ENCODE data around the gene RRAD.

RRAD gene

DNA sequence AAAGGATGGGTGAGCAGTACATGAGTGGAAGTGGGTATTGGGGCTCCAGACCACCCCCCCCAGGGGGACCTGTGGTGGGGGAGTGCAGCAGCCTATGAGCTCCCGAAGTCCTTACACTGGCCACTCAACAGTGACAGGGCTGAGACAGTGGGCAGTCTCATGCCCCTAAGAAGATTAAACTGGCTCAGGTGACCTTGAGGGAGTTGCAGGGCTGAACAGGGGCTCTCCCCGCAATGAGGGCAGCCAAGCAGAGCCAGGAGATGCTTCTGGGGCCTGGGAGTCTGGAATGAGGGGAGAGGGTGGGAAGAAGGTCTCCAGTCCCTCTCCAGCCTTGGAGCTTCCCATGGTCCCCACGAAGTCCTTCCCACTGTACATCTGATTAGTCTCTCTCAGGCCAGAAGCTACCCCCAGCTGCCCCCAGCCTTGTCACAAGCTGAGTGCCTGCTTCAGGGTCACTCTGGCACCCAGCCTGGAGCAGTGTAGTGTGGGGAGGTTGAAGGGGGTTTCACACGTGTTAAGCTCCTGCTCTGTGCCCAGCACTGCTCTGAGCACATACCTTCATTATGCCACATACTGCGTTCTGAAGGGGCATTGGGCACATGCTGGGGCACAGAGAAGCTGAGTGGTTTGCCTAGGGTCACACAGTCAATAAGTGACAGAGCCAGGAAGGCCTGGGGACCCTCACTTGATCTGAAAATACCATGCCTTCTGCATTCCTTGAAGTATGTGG is 5.6 kb downstream of the RRAD start:
- no peak for DNase-seq (ENCODE audit: extremely low read depth, low read depth)

DNA sequence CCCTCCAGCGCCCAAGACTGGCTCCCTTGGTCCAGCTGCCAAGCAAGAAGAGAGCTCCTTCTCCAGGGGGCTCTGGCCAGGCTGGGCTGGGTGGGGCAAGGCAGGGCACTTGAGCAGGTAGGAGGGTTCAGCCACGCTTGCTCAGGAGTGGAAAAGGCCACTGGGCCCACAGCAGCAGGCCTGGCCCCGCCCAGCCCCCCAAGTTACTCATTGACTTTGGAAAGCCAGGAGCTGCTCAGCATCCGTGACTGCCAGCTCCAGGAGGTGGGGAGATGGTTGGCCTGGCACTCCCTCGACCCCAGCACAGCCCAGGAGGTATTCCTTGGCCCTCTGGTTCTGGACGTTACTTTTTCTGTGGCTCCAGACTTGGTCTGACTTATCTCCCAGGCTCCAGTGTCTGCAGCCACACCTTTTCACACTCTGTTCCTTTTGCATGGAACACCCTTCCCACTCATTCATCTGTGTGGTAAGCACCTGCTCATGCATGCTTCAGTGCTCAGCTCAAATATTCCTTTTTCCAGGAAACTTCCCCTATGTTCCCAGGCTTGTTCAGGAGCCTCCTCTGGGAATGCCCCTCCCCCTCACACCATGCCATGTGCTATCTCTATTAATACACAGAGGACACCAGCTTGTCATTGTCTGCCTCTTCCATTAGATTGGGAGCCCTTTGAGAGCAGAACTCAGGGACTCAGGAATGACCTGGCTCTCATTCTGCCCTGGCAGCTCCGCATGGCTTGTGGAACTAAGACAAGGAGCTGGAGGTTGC is 6.3 kb downstream of the RRAD start, which contains the start of gene CDH16:
Gene CDH16 (minus strand): TSS at position 83 of the 766 bp plus-strand sequence. CDS start 820 bp downstream, outside the sequence.
- no peak for DNase-seq (ENCODE audit: extremely low read depth, low read depth)
- TF ChIP-seq, protein P1, sequence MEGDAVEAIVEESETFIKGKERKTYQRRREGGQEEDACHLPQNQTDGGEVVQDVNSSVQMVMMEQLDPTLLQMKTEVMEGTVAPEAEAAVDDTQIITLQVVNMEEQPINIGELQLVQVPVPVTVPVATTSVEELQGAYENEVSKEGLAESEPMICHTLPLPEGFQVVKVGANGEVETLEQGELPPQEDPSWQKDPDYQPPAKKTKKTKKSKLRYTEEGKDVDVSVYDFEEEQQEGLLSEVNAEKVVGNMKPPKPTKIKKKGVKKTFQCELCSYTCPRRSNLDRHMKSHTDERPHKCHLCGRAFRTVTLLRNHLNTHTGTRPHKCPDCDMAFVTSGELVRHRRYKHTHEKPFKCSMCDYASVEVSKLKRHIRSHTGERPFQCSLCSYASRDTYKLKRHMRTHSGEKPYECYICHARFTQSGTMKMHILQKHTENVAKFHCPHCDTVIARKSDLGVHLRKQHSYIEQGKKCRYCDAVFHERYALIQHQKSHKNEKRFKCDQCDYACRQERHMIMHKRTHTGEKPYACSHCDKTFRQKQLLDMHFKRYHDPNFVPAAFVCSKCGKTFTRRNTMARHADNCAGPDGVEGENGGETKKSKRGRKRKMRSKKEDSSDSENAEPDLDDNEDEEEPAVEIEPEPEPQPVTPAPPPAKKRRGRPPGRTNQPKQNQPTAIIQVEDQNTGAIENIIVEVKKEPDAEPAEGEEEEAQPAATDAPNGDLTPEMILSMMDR (IDR thresholded peaks at IDR 0.05; ENCODE audit: low read depth, low read length, missing control alignments): no peak

More for the DNA sequence above, 5.6 kb downstream of the RRAD start:
- TF ChIP-seq, protein P1 (IDR thresholded peaks at IDR 0.05; ENCODE audit: low read depth, low read length, missing control alignments): no peak
- no peak overlapping the region for H3K4me3 ChIP-seq (replicated peaks; ENCODE audit: low read depth, low read length)

DNA sequence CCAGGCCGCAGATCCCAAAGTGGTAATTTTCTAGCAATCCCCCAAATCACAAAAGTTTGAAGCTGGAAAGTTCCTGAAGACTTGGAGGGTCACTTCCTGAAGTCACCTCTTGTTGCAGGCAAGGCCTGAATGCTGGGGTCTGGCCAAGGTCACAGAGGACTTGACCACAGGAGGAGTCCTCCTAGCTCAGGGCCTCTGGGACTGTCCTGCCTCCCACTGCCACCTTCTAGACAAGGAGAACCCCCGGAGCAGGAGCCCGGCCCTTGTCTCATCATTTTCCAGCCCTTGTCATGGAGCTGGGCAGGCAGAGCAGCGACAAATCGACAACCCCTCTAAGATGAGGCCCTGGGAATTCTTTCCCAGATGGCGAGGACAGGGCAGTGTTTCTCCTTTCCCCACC is 7.0 kb downstream of the RRAD start:
- no peak overlapping the region for H3K4me3 ChIP-seq (replicated peaks; ENCODE audit: low read depth, low read length)
- no peak for DNase-seq (ENCODE audit: extremely low read depth, low read depth)
- TF ChIP-seq, protein P1 (IDR thresholded peaks at IDR 0.05; ENCODE audit: low read depth, low read length, missing control alignments): no peak

More for the DNA sequence above, 6.3 kb downstream of the RRAD start, which contains the start of gene CDH16:
- no peak within 1 kb of the TSS for H3K4me3 ChIP-seq (replicated peaks; ENCODE audit: low read depth, low read length)

DNA sequence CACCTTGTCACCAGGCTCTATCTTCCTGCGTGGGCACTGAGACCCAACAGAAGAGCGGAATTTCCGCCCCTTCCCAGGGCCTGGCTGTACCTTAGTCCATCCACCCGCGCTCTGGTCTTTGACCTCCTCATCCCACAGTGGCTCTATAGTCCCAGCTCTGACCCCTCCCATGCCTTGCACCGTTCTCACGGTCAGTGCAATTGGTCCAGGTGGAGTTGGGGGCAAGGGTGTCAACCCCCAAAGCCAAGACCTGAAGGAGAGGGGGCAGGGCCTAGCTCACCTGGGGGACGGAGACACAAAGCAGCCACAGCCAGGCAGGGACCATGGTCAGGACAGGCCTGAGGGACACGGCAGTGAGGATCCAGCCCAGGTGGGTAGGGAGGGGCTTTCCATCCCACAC is 7.6 kb downstream of the RRAD start:
- H3K4me3 ChIP-seq (replicated peaks; ENCODE audit: low read depth, low read length): no peak overlapping the region
- TF ChIP-seq, protein P1 (IDR thresholded peaks at IDR 0.05; ENCODE audit: low read depth, low read length, missing control alignments): no peak
- no peak for DNase-seq (ENCODE audit: extremely low read depth, low read depth)

DNA sequence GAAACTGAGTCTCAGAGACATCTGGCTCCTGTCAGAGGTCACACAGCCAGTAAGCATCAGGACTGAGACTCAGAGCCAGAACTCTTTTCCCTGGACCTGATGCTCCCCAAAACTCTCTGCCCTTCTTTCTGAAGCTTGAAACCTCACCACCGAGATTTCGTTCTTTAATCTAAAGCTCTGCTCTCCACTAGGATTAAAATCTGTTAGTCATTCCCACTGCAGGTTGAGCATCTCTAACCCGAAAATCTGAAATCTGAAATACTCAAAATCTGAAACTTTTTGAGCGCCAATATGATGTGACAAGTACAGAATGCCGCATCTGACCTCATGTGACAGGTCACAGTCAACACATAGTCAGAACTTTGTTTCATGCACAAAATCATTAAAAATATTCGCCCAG is 8.8 kb downstream of the RRAD start:
- no peak overlapping the region for H3K4me3 ChIP-seq (replicated peaks; ENCODE audit: low read depth, low read length)
- no peak for DNase-seq (ENCODE audit: extremely low read depth, low read depth)
- TF ChIP-seq, protein P1 (IDR thresholded peaks at IDR 0.05; ENCODE audit: low read depth, low read length, missing control alignments): no peak

DNA sequence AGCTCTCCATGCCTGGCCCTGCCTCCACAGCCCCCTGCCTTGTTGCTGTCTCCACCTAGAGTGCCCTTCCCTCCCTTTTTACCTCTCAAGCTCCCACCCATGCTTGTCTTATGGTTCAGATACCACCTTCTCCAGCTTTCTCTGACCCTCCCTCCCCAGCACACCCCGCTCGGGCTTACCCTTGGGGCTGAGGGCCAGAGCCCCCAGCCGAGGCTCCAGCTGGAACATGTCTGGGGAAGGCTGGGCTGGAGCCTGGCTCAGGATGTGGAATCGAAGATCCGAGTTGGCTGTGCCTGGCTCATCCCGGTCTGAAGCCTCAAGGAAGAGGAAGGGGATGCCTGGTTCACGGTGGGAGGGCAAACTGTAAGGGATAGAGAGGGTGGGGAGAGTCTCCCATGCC is 10.3 kb downstream of the RRAD start:
- DNase-seq (ENCODE audit: extremely low read depth, low read depth): no peak
- TF ChIP-seq, protein P1 (IDR thresholded peaks at IDR 0.05; ENCODE audit: low read depth, low read length, missing control alignments): no peak
- no peak overlapping the region for H3K4me3 ChIP-seq (replicated peaks; ENCODE audit: low read depth, low read length)
